Left hindlimb (tissue), 1 donor: ENCODE results near the gene SRD5A3.
"Not testable (repeated sequence)": the region's sequence is repeated elsewhere in the genome, so short reads cannot be mapped to it uniquely, and the experiment has no call there.

Experiments
- DNase-seq: peaks from one replicate; pipeline ENCODE4 v3.0.0-alpha.2; 2018

The SRD5A3 gene

GRCh38 chr4:55346851-55347255, 811 bp downstream of the SRD5A3 start:
- no peak for DNase-seq

GRCh38 chr4:55347610-55348228, 1.7 kb downstream of the SRD5A3 start:
- DNase-seq, result no peak

- DNase-seq, result no peak
Measured at GRCh38 chr4:55348466-55348865, 2.4 kb downstream of the SRD5A3 start.

- DNase-seq, result not testable (repeated sequence)
Measured at GRCh38 chr4:55350870-55351269, 4.8 kb downstream of the SRD5A3 start.

GRCh38 chr4:55351824-55352223, 5.8 kb downstream of the SRD5A3 start:
- no peak for DNase-seq

GRCh38 chr4:55352726-55353125, 6.7 kb downstream of the SRD5A3 start:
- DNase-seq, result no peak

GRCh38 chr4:55353228-55353747, 7.2 kb downstream of the SRD5A3 start:
- not testable (repeated sequence) for DNase-seq

- DNase-seq, result no peak
Measured at GRCh38 chr4:55354648-55355047, 8.6 kb downstream of the SRD5A3 start.

- no peak for DNase-seq
Measured at GRCh38 chr4:55355555-55355954, 9.5 kb downstream of the SRD5A3 start.

GRCh38 chr4:55356991-55357461, 11.0 kb downstream of the SRD5A3 start:
- DNase-seq, result no peak

- DNase-seq, result no peak
Measured at GRCh38 chr4:55358246-55358645, 12.2 kb downstream of the SRD5A3 start.

GRCh38 chr4:55358668-55359067, 12.6 kb downstream of the SRD5A3 start:
- DNase-seq, result no peak

GRCh38 chr4:55359397-55359916, 13.4 kb downstream of the SRD5A3 start:
- DNase-seq, result no peak

- not testable (repeated sequence) for DNase-seq
Measured at GRCh38 chr4:55362938-55363337, 16.9 kb downstream of the SRD5A3 start.

- no peak for DNase-seq
Measured at GRCh38 chr4:55363691-55364351, 17.8 kb downstream of the SRD5A3 start.

- DNase-seq, result no peak
Measured at GRCh38 chr4:55364691-55365344, 18.8 kb downstream of the SRD5A3 start.

GRCh38 chr4:55365345-55365728, 19.3 kb downstream of the SRD5A3 start:
- no peak for DNase-seq

- DNase-seq, result no peak
Measured at GRCh38 chr4:55366621-55367020, 20.6 kb downstream of the SRD5A3 start.

- DNase-seq, result no peak
Measured at GRCh38 chr4:55367084-55367722, 21.2 kb downstream of the SRD5A3 start.

- no peak for DNase-seq
Measured at GRCh38 chr4:55369968-55370367, 23.9 kb downstream of the SRD5A3 start.

GRCh38 chr4:55372259-55372658, 26.2 kb downstream of the SRD5A3 start:
- no peak for DNase-seq

GRCh38 chr4:55373461-55373860, 27.4 kb downstream of the SRD5A3 start:
- DNase-seq, result no peak

- DNase-seq, result no peak
Measured at GRCh38 chr4:55376698-55377097, 30.7 kb downstream of the SRD5A3 start.
